NCI-H1048 (cell line): Measurements from ENCODE around the gene CCDC78.

Source experiments
- DNase-seq: peaks from one replicate; lab custom pipeline; 2025; lab: John Stamatoyannopoulos, UW

The CCDC78 gene

DNA sequence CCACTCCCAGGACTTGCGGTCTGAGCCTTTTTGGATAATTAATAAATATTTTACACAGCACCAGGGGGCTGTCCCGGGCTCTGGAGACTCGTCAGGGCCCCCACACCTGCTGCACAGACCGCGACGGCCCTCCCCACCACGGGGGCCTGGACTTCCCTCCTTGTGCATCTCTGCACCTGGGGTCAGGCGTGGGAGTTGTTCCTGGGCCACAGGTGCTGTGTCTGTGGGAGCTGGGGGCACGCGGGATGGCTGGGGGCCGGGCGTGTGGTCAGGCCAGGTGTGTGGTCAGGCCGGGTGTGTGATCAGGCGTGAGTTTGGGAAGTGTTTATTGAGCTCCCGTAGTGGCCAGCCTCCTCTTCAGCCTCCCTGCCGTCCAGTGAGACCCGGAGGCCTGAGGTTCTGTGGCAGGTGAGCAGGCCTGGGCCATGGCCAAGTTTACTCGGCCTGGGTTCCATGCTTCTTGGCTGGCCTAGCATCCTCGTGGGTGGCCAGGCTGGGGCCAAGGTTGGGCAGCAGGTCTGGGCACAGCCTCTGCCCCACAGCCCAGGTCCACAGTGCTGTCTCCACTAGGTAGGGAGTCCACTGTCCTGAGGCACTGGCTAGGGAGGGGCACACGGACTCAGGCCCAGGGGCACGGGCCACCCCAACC, 47.9 kb downstream of the CCDC78 start:
- no peak for DNase-seq

DNA sequence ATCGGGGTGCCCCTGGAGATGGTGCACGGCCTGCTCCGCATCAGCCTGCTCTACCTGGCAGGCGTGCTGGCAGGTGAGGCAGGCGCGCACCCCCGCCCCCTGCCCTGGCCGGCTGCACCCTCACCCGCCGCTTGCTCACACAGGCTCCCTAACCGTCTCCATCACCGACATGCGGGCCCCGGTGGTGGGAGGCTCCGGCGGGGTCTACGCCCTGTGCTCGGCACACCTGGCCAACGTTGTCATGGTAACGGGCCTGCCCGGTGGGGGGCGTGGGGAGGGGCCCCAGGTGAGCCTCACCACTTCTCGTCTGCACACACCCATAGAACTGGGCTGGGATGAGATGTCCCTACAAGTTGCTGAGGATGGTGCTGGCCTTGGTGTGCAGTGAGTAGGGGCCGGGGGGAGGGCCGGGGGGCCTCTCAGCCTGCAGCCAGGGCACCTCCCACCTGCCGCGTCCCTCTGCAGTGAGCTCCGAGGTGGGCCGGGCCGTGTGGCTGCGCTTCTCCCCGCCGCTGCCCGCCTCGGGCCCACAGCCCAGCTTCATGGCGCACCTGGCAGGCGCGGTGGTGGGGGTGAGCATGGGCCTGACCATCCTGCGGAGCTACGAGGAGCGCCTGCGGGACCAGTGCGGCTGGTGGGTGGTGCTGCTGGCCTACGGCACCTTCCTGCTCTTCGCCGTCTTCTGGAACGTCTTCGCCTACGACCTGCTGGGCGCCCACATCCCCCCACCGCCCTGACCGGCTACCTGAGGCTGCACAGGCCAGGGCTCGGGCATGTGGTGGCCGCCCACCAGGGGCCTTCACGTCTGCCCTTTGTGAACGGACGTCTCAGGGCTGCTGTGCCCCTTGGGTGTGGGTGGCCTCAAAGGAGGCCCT, 48.7 kb downstream of the CCDC78 start:
- DNase-seq: no peak

DNA sequence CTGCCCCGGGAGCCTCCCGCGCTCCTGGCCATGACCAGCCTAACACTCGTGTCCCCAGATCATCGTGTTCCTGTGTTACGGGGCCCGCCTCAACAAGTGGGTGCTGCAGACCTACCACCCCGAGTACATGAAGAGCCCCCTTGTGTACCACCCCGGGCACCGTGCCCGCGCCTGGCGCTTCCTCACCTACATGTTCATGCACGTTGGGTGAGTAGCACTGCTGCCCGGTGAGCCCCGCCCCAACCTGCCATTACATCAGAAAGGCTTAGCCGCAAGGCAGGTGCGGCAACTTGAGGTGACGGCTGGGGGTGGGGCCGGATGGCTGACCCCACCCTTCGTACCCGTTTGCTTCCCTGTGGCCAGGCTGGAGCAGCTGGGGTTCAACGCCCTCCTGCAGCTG, 49.3 kb downstream of the CCDC78 start:
- no peak for DNase-seq

DNA sequence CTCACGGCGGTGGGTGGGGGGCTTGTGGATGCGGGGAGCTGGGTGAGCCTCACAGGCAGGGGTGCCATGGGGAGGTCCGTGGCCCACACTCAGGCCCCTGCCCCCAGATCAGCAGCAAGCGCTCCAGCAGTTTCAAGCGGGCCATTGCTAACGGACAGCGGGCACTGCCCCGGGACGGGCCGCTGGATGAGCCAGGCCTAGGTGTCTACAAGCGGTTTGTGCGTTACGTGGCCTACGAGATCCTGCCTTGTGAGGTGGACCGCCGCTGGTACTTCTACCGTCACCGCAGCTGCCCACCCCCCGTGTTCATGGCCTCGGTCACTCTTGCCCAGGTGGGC, 49.7 kb downstream of the CCDC78 start:
- DNase-seq: no peak

DNA sequence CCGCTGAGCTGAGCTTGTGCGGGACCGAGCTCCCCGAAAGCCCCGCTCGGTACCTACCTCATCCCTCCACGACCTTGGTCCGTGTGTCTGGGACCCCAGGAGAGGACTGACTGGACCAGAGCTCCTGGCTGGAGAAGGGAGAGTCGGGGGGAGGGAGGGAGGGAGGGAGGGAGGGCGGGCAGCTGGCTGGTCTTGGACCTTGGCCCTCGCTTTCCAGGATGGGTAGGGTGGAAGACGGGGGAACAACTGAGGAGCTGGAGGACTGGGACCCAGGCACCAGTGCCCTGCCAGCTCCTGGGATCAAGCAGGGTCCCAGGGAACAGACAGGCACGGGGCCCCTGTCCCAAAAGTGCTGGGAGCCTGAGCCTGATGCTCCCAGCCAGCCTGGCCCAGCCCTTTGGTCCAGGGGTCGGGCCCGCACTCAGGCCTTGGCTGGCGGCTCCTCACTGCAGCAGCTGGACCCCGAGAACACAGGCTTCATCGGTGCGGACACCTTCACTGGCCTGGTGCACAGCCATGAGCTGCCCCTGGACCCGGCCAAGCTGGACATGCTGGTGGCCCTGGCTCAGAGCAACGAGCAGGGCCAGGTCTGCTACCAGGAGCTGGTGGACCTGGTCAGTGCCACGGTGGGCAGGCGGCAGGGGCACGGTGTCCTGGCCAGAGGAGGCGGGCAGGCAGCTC, 50.2 kb downstream of the CCDC78 start:
- DNase-seq: no peak

DNA sequence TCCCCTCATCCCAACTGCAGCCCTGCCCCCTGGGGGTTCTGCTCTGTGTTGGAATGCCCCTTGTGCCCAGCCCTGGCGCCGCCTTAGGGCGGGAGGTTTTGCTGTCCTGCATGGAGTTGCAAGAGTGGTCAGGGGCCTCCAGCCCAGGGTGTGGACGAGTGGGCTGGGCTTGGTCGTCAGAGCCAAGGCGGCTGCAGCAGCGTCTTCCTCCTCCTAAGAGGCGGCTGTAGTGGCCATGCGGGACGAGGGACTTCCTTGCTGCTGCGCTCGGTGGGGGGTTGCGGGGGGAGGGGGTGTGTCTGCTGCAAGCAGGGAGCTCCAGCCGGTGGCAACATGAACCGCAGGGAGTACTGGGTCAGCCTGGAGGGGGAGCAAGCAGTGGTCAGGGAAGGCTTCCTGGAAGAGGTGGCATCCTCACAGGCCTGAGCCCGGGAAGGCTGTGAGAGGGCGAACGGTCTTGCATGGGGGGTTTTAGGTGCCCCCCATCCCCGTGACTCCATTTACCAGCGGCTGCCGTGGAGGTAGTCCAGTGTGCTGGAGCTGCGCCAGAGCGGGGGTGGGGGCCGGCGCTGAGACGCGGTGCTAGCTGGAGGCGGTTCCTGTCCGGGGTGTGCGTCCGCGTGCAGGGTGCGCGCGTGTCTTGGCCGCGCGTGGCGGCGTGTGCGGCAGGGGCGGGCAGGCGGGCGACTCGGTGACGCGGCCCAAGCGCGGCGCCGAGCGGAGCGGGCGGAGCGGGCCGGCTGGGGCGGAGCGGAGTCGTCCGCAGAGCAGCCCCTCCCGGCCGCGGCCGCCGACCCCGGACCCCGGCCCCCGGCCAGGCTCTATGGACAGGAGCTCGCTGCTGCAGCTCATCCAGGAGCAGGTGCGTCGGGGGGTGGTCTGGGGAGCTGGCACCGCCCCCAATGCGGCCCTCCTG, 51.0 kb downstream of the CCDC78 start, which contains the start of gene RHBDL1:
TSS of gene RHBDL1 (plus strand) at position 704 of the 916 bp plus-strand sequence. CDS start at position 824, 120 bp downstream.
- DNase-seq: no peak

DNA sequence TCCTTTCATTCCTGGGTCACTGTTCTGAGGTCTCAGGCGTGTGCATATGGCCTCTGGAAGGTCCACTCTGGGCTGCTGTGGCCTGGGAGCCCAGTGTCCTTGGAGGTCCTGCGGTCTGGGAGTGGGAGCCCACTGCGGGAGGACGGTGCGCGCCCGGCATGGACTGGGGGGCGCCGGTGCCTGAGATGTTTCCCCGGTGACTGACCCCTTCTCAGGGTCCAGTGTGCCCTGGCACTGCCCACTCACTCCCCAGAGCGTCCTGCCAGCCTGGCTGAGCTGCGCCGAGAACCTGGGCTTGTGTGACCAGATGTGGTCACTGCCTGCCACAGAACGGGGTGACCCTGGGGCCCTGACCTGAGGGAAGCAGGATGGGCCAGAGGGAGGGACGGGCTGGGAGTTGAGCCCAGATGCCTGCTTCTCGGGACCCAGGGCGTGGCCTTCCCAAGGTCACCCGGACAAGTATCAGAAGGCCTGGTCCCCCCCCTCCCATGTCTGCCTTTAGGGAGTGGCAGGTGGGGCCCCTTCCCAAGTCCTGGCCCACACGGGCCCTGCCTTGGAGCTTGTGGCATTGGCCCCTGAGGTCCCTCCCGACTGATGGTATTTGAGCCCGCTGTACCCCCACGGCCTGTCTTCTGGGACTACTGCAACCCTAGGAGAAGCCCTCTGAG, 51.9 kb downstream of the CCDC78 start:
- no peak for DNase-seq

DNA sequence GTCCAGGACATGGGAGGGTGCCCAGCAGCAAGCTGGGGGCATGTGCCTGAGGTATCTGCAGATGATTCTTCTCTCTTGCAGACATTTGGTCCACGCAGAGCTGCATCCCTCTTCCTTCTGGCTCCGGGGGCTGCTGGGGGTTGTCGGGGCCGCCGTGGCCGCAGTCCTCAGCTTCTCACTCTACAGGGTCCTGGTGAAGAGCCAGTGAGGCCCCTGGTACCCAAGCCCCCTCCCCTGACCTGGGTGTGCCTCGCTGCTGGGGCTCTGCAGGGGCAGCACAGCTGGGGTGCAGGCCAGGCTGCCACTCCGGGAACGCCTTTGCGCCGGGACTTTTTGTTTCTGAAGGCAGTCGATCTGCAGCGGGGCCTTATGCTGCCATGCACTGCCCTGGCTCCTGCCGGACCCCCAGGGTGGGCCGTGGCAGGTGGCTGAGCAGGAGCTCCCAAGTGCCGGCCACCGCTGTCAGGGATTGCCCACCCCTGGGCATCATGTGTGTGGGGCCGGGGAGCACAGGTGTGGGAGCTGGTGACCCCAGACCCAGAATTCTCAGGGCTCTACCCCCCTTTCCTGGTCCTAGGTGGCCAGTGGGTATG, 52.7 kb downstream of the CCDC78 start:
- no peak for DNase-seq

DNA sequence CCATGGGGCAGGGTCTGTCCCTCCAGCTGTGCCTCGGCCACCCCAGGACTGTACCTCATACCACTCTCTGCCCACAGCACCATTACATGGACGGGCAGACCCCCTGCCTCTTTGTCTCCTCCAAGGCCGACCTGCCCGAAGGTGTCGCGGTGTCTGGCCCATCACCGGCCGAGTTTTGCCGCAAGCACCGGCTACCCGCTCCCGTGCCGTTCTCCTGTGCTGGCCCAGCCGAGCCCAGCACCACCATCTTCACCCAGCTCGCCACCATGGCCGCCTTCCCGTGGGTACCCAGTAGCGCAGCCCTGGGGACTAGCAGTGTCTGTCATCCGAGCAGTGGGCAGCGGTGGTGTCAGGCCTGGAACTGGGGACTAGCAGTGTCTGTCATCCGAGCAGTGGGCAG, 53.4 kb downstream of the CCDC78 start:
- no peak for DNase-seq
